GDM1 (cell line): ENCODE data around the gene PTPN22.

ENCODE experiments used
- DNase-seq: peaks from one replicate; lab custom pipeline; 2025; lab: John Stamatoyannopoulos, UW

Gene PTPN22

DNA sequence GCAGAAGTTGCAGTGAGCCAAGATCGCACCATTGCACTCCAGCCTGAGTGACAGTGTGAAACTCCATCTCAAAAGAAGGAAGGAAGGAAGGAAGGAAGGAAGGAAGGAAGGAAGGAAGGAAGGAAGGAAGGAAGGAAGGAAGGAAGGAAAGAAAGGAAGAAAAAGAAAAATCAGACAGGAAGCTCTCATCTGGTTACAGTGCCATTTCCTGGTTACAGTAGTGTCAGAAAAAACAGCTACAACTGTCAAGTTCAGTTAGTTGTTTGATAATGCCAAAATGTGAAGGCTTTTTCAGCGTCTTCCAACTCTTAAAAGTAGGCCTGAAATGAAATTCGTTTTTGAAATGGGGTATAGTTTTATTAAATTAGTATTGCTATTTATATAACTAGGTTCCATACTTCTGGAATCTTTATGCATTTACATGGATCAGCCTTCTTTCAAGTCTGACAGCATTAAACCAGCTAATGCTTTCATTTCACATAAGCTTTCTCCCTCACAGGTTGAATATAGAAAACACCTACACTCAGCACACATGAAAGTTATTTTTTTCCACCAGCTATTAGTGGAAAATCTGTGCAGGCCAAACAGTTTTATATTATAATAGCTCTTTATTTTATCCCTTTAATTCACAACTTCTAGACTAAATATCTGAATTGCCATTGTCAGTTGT lies 21.2 kb downstream of the PTPN22 start:
- no peak for DNase-seq

DNA sequence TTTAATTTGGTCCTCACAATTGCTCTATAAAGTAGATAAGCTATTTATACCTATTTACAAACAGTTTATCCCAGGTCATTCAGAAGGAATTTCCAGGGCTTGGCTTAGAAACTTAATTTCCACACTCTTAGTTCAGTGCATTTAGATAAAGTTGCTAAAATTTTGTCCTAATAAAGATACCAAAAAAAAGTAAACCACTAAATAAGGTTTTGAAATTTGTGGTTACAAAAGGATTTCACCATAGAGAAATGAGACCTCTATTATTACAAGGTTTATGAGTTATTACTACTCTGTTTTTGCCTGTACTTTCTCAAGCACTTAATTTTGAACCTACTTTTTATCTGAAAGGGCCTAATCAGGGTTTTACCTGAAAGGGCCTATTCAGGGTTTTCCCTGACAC lies 22.4 kb downstream of the PTPN22 start:
- DNase-seq: no peak

DNA sequence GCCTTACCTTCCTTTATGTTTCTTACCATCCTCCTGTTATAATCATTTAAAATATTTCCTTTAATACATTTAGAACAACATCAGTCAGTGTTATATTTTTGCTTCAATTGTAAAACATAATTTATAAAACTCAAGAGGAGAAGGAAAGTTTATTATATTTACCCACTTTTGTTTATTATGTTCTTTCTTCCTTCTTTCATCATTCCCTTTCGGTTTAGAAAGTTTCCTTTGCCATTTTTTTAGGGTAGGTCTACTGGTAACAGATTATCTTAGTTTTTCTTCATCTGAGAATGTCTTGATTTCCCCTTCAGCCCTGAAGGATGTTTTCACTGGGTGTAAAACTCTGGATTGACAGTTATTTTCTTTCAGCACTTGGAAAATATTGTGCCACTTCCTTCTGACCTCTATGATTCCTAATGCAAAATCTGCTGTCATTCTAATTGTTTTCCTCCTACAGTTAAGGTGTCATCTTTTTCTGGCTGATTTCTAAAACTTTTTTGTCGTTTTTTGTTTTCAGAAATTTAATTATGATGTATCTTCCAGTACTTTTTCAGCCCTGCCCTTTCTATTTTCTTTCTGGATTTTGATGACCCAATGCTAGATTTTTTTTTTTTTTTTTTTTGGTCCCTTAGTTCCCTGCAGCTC lies 25.0 kb downstream of the PTPN22 start:
- no peak for DNase-seq

GRCh38 chr1:113836534-113836933 lies 35.0 kb downstream of the PTPN22 start:
- no peak for DNase-seq

- DNase-seq: no peak
Measured at GRCh38 chr1:113835686-113836290, 35.7 kb downstream of the PTPN22 start.

DNA sequence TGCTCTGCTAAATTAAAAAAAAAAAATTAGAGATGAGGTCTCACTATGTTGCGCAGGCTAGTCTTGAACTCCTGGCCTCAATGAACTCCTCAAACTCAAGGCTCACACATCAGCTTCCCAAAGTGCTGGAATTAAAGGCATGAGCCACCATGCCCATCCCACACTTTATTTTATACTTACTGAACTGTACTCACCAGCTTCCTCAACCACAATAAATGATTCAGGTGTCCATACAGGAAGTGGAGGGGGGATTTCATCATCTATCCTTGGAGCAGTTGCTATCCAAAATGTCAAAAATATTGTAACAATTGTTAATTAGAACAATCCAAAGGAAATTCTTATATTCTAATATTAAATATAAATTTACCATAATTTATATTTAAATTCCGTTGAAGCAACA lies 36.8 kb downstream of the PTPN22 start:
- no peak for DNase-seq

DNA sequence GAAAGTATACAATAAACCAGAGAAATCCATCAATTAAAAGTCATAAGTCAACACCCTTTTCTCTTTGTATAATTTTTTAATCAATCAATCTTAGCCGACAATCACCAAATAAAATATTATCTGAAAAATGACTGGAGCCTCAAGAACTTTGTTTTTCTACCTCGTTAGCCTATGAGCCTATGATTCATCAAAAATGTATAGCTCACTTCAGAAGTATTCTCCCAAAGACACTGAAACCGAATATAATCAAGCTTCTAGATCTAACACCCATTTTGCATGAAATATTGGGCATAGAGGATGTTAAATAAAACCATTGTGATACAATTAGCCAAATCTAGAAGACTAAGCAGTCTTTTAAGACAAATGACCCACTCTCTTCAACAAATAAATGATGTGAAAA lies 41.5 kb downstream of the PTPN22 start:
- no peak for DNase-seq

DNA sequence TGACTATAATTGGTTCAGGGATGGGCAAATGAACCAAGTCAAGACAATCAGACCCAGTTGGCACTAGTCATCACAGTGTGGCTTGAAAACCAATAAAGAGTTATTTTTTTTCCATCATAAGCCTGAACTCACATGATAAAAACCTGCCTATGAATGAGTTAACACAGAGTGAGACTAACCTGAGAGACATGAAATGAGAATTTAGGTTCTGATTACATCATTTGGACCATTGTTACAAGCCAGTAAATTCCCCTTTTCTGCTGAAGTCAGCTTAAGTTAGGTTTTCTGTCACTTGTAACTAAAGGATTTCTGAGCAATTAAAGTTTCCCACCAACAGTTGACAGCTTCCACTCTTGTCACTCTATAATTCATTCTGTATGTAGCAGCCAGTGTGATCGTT lies 49.6 kb downstream of the PTPN22 start:
- DNase-seq: no peak

- DNase-seq: no peak
Measured at GRCh38 chr1:113818578-113818977, 52.9 kb downstream of the PTPN22 start.

GRCh38 chr1:113813218-113813617 lies 58.3 kb downstream of the PTPN22 start:
- DNase-seq: no peak

DNA sequence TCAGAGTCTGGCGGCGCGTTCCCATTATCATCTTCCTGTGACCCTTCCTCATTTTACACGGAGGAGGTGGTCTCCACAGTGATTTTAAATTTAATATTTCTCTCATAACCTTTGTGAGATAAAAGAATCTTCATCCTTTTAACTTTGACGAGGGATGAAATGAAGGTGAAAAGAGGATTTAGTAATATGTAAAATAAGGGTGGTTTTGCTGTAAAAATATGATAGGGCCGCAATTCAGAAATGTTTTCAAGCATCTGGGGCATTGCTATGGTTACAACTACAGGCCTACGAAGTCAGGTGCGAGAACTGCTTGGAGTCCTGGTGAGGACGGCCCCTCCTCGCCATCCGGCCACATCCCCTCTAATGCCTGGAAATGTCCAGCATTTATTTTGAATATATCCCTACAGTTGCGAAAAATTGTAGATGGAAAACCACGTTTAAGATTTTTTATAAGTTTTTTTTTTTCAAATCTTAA lies 58.8 kb downstream of the PTPN22 start:
- DNase-seq: no peak

- peak; percentile 99 for DNase-seq
Measured at GRCh38 chr1:113811888-113812660, 59.4 kb downstream of the PTPN22 start, which contains the start of gene RSBN1. Gene RSBN1, minus strand, starts transcription at chr1:113812476. Its CDS starts 64 bp downstream, at chr1:113812412.

- DNase-seq: peak; percentile 31
Measured at GRCh38 chr1:113811156-113811887, 60.2 kb downstream of the PTPN22 start.

GRCh38 chr1:113809670-113810602 lies 61.6 kb downstream of the PTPN22 start:
- no peak for DNase-seq

DNA sequence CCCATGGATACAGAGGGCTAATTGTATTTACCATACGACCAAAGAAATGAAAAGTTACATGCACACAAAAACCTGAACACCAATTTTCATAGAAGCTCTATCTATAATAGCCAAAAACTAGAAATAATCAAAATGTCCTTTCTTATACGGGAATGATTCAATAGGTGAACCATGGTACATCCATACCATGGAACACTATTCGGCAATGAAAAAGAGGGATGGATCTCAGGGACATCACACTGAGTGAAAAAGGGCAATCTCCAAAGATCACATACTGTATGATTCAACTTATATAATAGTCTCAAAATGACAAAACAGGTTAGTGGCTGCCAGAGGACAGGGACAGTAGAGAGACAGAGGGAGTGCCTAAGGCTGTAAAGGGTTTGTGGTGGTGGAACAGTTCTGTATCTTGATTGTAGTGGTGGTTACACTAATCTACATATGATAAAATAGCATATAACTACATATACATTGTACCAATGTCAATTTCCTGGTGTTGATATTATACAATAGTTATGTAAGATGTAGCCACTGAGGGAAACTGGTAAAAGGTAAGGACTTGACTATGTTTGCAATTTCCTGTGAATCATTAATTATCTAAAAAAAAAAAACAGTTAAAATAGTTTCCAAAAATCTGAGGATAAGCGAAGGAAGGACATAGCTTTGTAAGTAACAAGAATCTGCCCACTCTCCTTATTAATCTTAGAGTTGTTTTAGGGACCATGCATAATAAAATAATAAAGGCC lies 62.9 kb downstream of the PTPN22 start:
- no peak for DNase-seq

GRCh38 chr1:113805639-113806038 lies 65.9 kb downstream of the PTPN22 start:
- no peak for DNase-seq

GRCh38 chr1:113805256-113805531 lies 66.3 kb downstream of the PTPN22 start:
- DNase-seq: no peak

DNA sequence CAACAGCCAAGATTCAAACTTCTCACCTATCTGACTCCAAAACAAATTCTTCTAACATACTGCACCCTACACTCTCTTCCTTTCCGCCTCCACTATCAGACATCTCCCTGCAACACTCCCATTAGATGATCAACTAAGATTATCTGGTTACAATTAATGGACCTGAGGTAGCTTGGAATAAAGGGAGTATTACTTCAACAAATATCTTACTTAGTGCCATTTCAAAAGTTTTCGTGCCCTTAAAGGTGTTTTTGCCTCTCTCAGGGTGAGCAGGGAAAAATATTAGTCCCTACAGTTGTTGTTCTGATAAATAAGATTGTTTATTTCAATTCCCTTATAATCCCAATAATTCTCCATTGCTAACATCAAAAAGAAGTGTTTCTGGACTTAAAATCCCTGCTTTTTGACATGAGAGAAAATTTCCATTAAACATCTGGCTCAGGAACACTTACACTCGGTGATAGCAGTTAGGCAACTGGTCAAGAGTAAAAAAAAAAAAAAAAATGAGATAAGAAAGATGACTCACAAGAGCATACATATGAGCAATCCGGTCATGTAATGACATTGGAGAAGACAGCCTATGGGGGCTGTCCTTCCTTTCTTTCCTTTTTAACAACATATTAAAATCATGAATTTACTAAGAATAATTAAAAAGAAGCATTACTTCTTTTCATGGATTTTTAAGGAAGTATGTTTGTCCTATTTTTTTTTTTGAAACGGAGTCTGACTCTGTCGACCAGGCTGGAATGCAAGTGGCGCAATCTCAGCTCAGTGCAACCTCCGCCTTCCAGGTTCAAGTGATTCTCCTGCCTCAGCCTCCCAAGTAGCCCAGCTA lies 66.9 kb downstream of the PTPN22 start:
- DNase-seq: no peak

GRCh38 chr1:113802367-113803007 lies 69.0 kb downstream of the PTPN22 start:
- DNase-seq: no peak
